Measurements from ENCODE around the gene ECSIT.

DNA sequence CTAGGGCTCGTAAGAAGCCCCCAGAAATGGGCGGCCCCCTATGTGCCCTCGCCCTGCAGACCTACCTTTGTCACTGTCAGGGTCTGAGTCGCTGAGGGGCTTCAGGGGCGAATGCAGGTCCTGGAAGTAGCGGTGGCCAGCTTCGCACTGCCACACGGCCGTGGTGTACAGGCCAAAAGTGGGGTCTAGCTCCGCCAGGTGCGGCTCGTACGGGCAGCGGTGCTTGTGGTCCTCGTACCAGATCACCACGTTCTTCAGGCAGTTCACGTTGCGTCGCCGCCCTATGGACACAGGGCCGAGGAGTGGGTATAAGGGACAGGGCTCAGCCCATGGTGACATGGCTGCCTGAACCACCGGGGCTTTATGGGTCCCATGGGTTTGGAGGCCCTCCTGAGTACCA, 33.0 kb downstream of the ECSIT start:
- TF ChIP-seq, protein P1, sequence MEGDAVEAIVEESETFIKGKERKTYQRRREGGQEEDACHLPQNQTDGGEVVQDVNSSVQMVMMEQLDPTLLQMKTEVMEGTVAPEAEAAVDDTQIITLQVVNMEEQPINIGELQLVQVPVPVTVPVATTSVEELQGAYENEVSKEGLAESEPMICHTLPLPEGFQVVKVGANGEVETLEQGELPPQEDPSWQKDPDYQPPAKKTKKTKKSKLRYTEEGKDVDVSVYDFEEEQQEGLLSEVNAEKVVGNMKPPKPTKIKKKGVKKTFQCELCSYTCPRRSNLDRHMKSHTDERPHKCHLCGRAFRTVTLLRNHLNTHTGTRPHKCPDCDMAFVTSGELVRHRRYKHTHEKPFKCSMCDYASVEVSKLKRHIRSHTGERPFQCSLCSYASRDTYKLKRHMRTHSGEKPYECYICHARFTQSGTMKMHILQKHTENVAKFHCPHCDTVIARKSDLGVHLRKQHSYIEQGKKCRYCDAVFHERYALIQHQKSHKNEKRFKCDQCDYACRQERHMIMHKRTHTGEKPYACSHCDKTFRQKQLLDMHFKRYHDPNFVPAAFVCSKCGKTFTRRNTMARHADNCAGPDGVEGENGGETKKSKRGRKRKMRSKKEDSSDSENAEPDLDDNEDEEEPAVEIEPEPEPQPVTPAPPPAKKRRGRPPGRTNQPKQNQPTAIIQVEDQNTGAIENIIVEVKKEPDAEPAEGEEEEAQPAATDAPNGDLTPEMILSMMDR (IDR thresholded peaks at IDR 0.05; ENCODE audit: poor library complexity, severe bottlenecking), result no peak
- no peak for TF ChIP-seq EZH2 (IDR thresholded peaks at IDR 0.05; ENCODE audit: borderline replicate concordance, insufficient read depth, low read length, poor library complexity, severe bottlenecking)
- no peak for TF ChIP-seq RAD21 (conservative IDR thresholded peaks at IDR 0.05)

Measured in neural cell (in vitro differentiated cells).